Lung (tissue), 12 donors: ENCODE measurements around the gene AUTS2. TPM values are rescaled to one million over a fixed set of nuclear protein-coding genes. Genes with fewer than 3 reads are reported as not detected.
A peak's percentile ranks its signal among the peaks of the same experiment; 100 is the strongest.

Experiments
- ATAC-seq: fragments of 200-7000 bp; cut with Tn5 transposase; one replicate; pipeline ENCODE4 v1.9.1; 2020; ENCODE audit warnings: moderate number of reproducible peaks; ENCODE audit not compliant: insufficient read depth, low FRiP score
- DNase-seq, 3 donors: peaks; one replicate each; pipeline ENCODE4 v3.0.0-alpha.2; 2013 to 2017
- H3K27ac ChIP-seq, 2 donors: one replicate each; pipeline ENCODE4 v1.5.1; 2013; ENCODE audit warnings: mild to moderate bottlenecking in 2 of 2, moderate library complexity in 2 of 2, control low read depth in 1 of 2, inconsistent platforms in 1 of 2, low read depth in 1 of 2, low read length in 1 of 2
- H3K27me3 ChIP-seq, 3 donors: one replicate each; pipeline ENCODE4 v1.5.1; 2013; ENCODE audit warnings: low read length in 2 of 3; ENCODE audit not compliant: control insufficient read depth in 3 of 3, insufficient read depth in 3 of 3
- H3K36me3 ChIP-seq, 4 donors: one replicate each; pipeline ENCODE4 v1.5.1; 2013; ENCODE audit warnings: low read length in 4 of 4, mild to moderate bottlenecking in 1 of 4, moderate library complexity in 1 of 4; ENCODE audit not compliant: control insufficient read depth in 4 of 4, insufficient read depth in 4 of 4
- H3K4me1 ChIP-seq, 5 donors: one replicate each; pipeline ENCODE4 v1.5.1; 2013; ENCODE audit warnings: low read length in 5 of 5, mild to moderate bottlenecking in 2 of 5, moderate library complexity in 1 of 5; ENCODE audit not compliant: control insufficient read depth in 5 of 5, insufficient read depth in 5 of 5
- H3K4me3 ChIP-seq: one replicate; pipeline ENCODE4 v1.5.1; 2013; ENCODE audit warnings: mild to moderate bottlenecking, control low read depth, moderate library complexity
- H3K9ac ChIP-seq, 2 donors: one replicate each; pipeline ENCODE4 v1.5.1; 2013; ENCODE audit warnings: low read length in 2 of 2, control low read depth in 1 of 2; ENCODE audit not compliant: insufficient read depth in 1 of 2
- H3K9me3 ChIP-seq, 4 donors: one replicate each; pipeline ENCODE4 v1.5.1; 2013; ENCODE audit warnings: low read length in 3 of 4, mild to moderate bottlenecking in 1 of 4, moderate library complexity in 1 of 4; ENCODE audit not compliant: control insufficient read depth in 4 of 4, insufficient read depth in 3 of 4
- WGBS, 2 donors: extraction: QIAGEN DNeasy Blood & Tissue Kit; methylation state at CpG; one replicate each; pipeline ENCODE4 v1.1.7; 2013; 5-methylcytosine and 5-hydroxymethylcytosine counted together
- polyA plus RNA-seq, 2 donors: library from polyadenylated mRNA; stranded (reverse); fragments of 200-250 nt; gene quantifications; one replicate each; pipeline ENCODE4 v1.2.1, GENCODE V29; 2013
- total RNA-seq, 2 donors: library from RNA; depleted of rRNA in 1 of 2; stranded (reverse); fragments of >200 nt in 1 of 2; gene quantifications; one replicate each; pipeline ENCODE4 v1.2.1, GENCODE V29; 2014 to 2021
- TF ChIP-seq, protein P1 (sequence below): IDR thresholded peaks from 2 replicates; pipeline ENCODE4 v1.5.1; 2012; ENCODE audit warnings: mild to moderate bottlenecking; ENCODE audit errors: control extremely low read depth, extremely low read depth
- donor health status: control.
- donor health status: control.
- donor health status: Bipolar disorder and iron deficiency.
- donor health status: healthy.
- donor health status: DM: yes; HTN: yes; CAD: no.

The AUTS2 gene
- total and polyA plus RNA-seq, 4 donors = 11.8 to 115 (median 40.6) TPM

DNA sequence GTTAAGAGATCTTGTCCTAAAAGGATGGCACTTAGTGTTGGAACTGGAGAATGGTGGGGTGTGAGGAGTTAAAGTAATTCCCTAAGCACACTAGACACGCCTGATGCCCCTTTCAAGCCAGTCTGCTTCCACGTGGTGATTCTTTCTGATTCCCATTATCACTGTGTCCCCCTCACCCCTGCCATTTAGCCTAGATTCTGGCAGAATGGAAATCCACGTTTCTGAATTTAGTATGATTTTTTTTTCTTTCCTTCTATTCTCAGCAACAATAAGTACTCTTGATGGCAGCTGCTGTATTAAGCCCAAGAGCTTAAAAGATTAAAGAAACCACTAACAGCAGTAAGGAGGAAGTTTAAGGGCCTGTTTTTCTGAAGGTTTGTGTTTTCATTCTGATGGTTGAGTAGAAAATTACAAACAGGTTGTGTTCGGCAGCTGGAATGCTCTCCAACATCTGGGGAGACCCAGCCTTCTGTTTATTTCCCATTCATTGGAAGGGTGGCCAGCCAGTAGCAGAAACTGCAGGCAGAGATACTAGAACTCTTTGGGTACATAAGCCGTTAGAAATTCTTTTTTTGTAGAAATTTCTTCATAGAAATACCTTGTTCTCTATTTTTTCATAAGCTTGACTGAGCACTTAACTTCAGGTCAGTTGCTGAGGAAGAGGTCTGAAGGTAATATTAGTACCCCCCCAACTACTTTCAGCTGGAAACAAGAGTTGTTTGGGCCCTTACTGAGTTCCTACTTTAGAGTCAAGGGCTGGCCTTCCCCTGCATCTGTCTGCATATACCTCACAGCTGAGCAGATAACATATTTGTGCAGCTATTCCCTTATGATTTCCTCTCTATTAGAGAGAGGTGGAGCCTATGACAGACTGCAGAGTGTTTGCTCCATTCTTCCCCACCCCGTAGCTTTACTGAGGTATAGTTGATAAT, 355.1 kb downstream of the AUTS2 start:
- H3K36me3 ChIP-seq = no peaks in the 10 kb centered on the region
- H3K4me1 ChIP-seq = peaks cover 0 to 17% (median 6%) of the 10 kb centered on the region in 5 donors
- no peaks in the 10 kb centered on the region for H3K27me3 ChIP-seq
- no peak overlapping the region for H3K27ac ChIP-seq
- DNase-seq (peak in 1 of 3 donors; percentile 15), ATAC-seq (no peak)
- WGBS, 2 donors = 27 to 36% methylated on average over 6 of the region's 6 CpGs
- TF ChIP-seq, protein P1, sequence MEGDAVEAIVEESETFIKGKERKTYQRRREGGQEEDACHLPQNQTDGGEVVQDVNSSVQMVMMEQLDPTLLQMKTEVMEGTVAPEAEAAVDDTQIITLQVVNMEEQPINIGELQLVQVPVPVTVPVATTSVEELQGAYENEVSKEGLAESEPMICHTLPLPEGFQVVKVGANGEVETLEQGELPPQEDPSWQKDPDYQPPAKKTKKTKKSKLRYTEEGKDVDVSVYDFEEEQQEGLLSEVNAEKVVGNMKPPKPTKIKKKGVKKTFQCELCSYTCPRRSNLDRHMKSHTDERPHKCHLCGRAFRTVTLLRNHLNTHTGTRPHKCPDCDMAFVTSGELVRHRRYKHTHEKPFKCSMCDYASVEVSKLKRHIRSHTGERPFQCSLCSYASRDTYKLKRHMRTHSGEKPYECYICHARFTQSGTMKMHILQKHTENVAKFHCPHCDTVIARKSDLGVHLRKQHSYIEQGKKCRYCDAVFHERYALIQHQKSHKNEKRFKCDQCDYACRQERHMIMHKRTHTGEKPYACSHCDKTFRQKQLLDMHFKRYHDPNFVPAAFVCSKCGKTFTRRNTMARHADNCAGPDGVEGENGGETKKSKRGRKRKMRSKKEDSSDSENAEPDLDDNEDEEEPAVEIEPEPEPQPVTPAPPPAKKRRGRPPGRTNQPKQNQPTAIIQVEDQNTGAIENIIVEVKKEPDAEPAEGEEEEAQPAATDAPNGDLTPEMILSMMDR = no peak
- no peak overlapping the region for H3K4me3 ChIP-seq
- no peaks in the 10 kb centered on the region for H3K9me3 ChIP-seq
- H3K9ac ChIP-seq = no peak overlapping the region

DNA sequence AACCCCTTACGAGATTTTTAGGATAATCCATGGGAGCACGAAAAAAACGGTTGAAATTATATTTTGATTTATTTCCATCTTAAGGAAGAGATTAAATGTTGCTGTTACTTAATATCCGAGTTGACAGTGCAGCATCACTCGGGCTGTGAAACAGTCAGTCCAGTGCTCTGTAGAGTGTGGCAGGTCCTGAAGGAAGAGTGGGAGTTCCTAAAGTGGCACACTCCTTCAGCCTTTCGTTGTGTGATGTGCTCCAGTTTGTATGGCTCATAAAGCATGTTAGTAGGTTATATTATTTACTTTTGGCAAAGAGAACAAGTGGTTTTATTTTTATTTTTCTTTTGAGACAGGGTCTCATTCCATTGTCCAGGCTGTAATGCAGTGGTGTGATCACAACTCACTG, 358.3 kb downstream of the AUTS2 start:
- TF ChIP-seq, protein P1 = no peak
- H3K4me1 ChIP-seq = peaks cover 0 to 19% (median 7%) of the 10 kb centered on the region in 5 donors
- WGBS, 2 donors = 94% methylated on average over 6 of the region's 6 CpGs
- no peak overlapping the region for H3K27ac ChIP-seq
- H3K4me3 ChIP-seq = no peak overlapping the region
- H3K9ac ChIP-seq = no peak overlapping the region
- DNase-seq = no peak
- no peaks in the 10 kb centered on the region for H3K27me3 ChIP-seq
- no peaks in the 10 kb centered on the region for H3K9me3 ChIP-seq
- H3K36me3 ChIP-seq = no peaks in the 10 kb centered on the region
- no peak for ATAC-seq

DNA sequence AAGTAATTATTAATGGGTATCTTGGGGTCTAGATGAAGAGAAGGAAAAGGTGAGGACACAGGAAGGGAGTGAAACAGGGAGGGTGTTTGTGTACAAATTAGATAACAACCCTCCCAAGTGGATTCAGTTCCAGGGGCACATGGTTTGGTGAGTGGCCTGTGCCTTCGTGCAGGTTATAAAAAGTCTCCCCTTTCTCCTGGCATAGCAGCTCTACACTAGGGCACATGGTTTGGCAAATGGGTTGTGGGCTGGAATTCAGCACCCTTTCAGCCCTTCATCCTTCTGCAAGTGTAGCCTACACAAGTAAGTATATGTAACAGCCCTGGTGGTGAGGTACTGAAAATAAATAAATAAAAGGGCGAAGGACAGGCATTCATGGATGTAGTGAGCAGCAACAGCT, 359.4 kb downstream of the AUTS2 start:
- H3K27me3 ChIP-seq = no peaks in the 10 kb centered on the region
- no peak overlapping the region for H3K27ac ChIP-seq
- WGBS, 2 donors = 87 to 89% methylated on average over 2 of the region's 2 CpGs
- no peaks in the 10 kb centered on the region for H3K36me3 ChIP-seq
- H3K9ac ChIP-seq = no peak overlapping the region
- peaks cover 0 to 29% (median 18%) of the 10 kb centered on the region in 5 donors for H3K4me1 ChIP-seq
- DNase-seq (no peak), ATAC-seq (no peak)
- H3K4me3 ChIP-seq = no peak overlapping the region
- H3K9me3 ChIP-seq = no peaks in the 10 kb centered on the region
- TF ChIP-seq, protein P1 = no peak
